CD4-positive, alpha-beta T cell treated with Interleukin-10 for 1 hour (primary cell): ENCODE data around the gene MRPL51.
A peak's percentile ranks its signal among the peaks of the same experiment; 100 is the strongest.

Experiments
- DNase-seq: peaks from one replicate; pipeline ENCODE4 v3.0.0-alpha.2; 2020

The MRPL51 gene

GRCh38 chr12:6458281-6459003 lies 34.6 kb downstream of the MRPL51 start:
- no peak for DNase-seq

- DNase-seq = no peak
Observed at GRCh38 chr12:6457220-6457945, 35.7 kb downstream of the MRPL51 start.

- peak; percentile 39 for DNase-seq
Observed at GRCh38 chr12:6452944-6453630, 40.0 kb downstream of the MRPL51 start.

DNA sequence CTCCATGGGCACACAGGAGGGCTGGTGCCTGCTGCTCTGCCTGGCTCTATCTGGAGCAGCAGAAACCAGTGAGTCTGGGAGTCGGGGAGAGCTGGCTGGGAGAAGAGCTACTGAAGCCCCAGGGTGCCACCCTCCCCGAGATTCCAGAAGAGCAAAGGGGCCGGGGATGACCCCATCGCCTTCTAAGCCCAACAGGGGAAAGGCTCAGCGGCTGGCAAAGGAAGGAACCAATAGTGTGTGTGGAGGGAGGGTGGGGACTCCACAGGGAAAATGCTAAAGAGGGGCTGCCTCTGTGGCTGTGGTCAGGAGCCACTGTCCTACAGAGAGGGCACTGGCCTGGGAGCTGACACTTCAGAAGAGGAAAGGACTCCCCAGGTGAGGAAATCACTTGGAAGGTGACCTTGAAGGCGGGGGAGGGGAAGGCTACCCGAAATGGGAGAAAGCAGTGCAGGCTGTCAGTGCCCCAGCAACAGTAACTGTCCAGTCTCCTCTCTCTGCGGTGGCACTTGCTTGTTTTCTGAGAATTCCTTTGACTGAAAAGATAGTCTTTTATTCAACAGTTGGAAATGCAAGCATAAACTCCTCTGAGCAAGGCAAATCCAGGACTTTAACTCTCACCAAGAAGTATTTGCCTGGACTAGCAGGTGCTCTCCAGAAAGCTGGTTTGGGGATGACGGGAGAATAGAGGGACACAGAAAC lies 40.7 kb downstream of the MRPL51 start:
- DNase-seq = no peak

DNA sequence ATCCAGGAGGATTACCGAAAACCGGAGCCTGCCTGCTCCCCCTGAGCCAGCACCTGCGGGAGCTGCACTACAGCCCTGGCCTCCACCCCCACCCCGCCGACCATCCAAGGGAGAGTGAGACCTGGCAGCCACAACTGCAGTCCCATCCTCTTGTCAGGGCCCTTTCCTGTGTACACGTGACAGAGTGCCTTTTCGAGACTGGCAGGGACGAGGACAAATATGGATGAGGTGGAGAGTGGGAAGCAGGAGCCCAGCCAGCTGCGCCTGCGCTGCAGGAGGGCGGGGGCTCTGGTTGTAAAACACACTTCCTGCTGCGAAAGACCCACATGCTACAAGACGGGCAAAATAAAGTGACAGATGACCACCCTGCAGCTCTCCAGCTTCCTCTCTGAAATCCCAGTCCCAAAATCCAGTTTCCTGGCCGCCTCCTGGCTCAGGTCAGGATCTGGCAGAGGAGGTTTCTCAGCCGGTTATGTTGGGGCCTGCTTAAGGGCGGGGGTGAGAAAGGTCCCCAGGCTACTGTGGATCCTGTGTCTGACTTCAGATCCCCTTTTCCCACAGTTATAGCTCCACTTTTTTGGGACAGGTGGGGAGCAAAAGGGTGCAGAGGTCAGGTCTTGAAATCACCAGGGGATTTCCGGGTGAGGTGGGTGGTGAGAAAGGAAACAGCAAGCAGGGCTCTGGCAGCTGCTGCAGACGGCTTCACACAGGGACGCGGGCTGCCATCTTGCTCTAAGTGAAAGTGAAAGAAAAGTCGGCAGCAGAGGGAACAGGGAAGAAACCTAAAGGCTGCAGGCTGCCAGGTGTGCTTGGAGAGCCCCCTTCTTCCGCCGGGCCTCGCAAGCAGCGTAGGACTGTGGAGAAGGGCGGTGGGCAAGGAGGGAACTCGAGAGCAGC lies 41.5 kb downstream of the MRPL51 start, which contains the start of gene TAPBPL:
TAPBPL (plus strand) TSS at position 695 of the 897 bp plus-strand sequence. CDS start 207 bp downstream, outside the sequence.
- peak; percentile 90 for DNase-seq

- no peak for DNase-seq
Observed at GRCh38 chr12:6450869-6451347, 42.2 kb downstream of the MRPL51 start.

DNA sequence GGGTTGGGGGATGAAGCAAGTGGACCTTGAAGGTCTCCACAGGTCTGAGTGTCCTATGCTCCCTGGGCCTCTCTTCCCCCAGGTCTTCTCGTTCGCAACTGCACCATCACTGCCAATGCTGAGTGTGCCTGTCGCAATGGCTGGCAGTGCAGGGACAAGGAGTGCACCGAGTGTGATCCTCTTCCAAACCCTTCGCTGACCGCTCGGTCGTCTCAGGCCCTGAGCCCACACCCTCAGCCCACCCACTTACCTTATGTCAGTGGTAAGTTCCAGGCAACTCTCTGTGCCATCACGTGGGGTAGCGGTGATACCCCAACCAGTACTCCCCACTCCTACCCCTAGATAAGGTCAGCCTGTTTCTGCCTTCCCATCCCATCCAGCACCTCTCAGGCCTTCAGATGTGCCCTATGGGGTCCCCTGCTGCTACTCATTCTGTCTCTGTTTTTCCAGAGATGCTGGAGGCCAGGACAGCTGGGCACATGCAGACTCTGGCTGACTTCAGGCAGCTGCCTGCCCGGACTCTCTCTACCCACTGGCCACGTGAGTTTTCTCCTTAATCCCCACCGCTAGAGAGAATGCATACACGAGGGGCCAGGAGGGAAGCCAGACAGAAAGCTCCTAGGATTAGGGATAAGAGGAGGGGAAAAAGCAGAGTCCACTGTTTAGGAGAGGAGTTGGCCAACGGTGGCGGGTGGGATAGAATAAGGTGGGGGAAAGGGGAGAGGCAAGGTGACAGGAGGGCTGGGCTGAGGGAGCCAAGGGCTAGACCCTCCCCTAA lies 42.8 kb downstream of the MRPL51 start:
- DNase-seq = no peak

- DNase-seq = peak; percentile 52
Observed at GRCh38 chr12:6444704-6445688, 48.1 kb downstream of the MRPL51 start, which contains the start of gene CD27. TSS of gene CD27 (plus strand) at chr12:6444955. CDS start at chr12:6445096, 141 bp downstream.

- DNase-seq = no peak
Observed at GRCh38 chr12:6444031-6444430, 49.0 kb downstream of the MRPL51 start.

DNA sequence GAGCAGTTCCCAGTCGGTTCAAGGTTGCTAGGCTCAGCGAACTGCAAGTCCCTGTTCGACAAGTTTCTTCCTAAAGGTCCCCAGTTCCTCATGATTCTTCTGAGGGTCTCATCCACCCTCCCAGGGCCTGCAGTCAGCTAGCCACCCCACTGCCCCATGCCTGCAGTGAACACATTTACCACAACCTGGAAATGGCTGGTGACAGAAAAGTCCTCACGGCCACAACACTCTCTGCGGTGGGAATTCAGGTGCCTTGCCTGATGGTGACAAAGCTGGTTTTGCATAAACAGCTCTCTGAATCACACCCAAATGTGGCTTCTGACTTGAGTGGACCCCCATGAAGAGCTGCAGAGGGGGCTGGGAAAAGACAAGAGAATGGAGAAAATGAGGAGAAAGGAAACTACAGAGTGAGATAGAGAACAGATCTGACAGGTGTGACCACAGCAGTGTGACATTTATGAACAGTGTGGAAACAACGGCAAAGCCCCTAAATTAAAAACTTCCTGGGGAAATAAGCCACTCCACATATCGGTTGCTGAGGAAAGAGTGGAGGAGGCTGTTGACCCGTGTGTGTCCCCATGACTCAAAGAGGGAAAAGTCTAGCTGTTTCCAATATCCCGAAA lies 49.6 kb downstream of the MRPL51 start:
- no peak for DNase-seq

GRCh38 chr12:6442836-6443235 lies 50.2 kb downstream of the MRPL51 start:
- no peak for DNase-seq
